DMS114 treated with DMSO at 0.1 percent for 48 hours (cell line): ENCODE data around the gene NIPBL.
A peak's percentile ranks its signal among the peaks of the same experiment; 100 is the strongest.
"Not testable (repeated sequence)": the region's sequence is repeated elsewhere in the genome, so short reads cannot be mapped to it uniquely, and the experiment has no call there.

ENCODE experiments used
- DNase-seq: peaks from one replicate; lab custom pipeline; 2025; ENCODE audit not compliant: unreplicated experiment; lab: John Stamatoyannopoulos, UW

NIPBL gene

GRCh38 chr5:36944607-36945225, 68.1 kb downstream of the NIPBL start:
- DNase-seq: peak; percentile 52

GRCh38 chr5:36945687-36946086, 69.1 kb downstream of the NIPBL start:
- no peak for DNase-seq

GRCh38 chr5:36946101-36946500, 69.5 kb downstream of the NIPBL start:
- DNase-seq: no peak

GRCh38 chr5:36948041-36948440, 71.5 kb downstream of the NIPBL start:
- no peak for DNase-seq

- no peak for DNase-seq
These were observed 72.1 kb downstream of the NIPBL start for GRCh38 chr5:36948650-36949049.

GRCh38 chr5:36949593-36949992, 73.0 kb downstream of the NIPBL start:
- DNase-seq: no peak

- DNase-seq: no peak
These were observed 74.3 kb downstream of the NIPBL start for GRCh38 chr5:36950586-36951457.

GRCh38 chr5:36953043-36953442, 76.5 kb downstream of the NIPBL start:
- no peak for DNase-seq

- DNase-seq: no peak
These were observed 81.5 kb downstream of the NIPBL start for GRCh38 chr5:36957953-36958537.

GRCh38 chr5:36958612-36959011, 82.0 kb downstream of the NIPBL start:
- no peak for DNase-seq

GRCh38 chr5:36965179-36965578, 88.6 kb downstream of the NIPBL start:
- no peak for DNase-seq

- DNase-seq: no peak
These were observed 93.3 kb downstream of the NIPBL start for GRCh38 chr5:36969700-36970395.

- no peak for DNase-seq
These were observed 101.6 kb downstream of the NIPBL start for GRCh38 chr5:36978196-36978595.

GRCh38 chr5:36982146-36982545, 105.6 kb downstream of the NIPBL start:
- DNase-seq: no peak

GRCh38 chr5:36985387-36985786, 108.8 kb downstream of the NIPBL start:
- no peak for DNase-seq

GRCh38 chr5:36988396-36988795, 111.8 kb downstream of the NIPBL start:
- no peak for DNase-seq

- no peak for DNase-seq
These were observed 122.0 kb downstream of the NIPBL start for GRCh38 chr5:36998578-36998977.

GRCh38 chr5:37002176-37002751, 125.7 kb downstream of the NIPBL start:
- no peak for DNase-seq

- no peak for DNase-seq
These were observed 128.7 kb downstream of the NIPBL start for GRCh38 chr5:37005252-37005651.

- DNase-seq: peak; percentile 46
These were observed 129.5 kb downstream of the NIPBL start for GRCh38 chr5:37005946-37006540.

- not testable (repeated sequence) for DNase-seq
These were observed 136.6 kb downstream of the NIPBL start for GRCh38 chr5:37013181-37013580.
